Effector CD4-positive, alpha-beta T cell (primary cell): ENCODE measurements around the gene FITM1.

Experiments used
- DNase-seq: peaks from one replicate; pipeline ENCODE4 v3.0.0-alpha.2; 2020
- total RNA-seq: gene quantifications from one replicate; lab custom pipeline; 2026; lab: John Stamatoyannopoulos, UW

FITM1 gene, protein sequence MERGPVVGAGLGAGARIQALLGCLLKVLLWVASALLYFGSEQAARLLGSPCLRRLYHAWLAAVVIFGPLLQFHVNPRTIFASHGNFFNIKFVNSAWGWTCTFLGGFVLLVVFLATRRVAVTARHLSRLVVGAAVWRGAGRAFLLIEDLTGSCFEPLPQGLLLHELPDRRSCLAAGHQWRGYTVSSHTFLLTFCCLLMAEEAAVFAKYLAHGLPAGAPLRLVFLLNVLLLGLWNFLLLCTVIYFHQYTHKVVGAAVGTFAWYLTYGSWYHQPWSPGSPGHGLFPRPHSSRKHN
- 2.3 reads per million, percentile 5 among the genes with 10 or more reads in this experiment for total RNA-seq

DNA sequence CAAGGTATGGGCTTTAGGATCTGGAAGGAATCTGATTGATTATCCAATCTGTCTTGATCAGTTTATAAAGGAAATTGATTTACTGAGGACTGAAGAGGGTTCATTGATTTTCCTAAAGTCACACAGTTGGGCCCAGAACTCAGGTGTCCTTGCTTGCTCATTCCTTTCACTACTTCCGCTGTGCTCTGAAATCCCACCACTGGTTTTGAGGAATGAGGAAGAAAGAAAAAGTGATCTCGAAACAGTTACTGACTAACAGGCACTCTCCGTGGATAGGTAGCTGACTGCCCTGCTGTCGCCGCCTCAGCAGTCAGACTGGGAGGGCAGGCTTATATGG, at the start of gene FITM1:
Gene FITM1 (plus strand): TSS at position 280 of the 337 bp plus-strand sequence. CDS start 905 bp downstream, outside the sequence.
- no peak for DNase-seq

DNA sequence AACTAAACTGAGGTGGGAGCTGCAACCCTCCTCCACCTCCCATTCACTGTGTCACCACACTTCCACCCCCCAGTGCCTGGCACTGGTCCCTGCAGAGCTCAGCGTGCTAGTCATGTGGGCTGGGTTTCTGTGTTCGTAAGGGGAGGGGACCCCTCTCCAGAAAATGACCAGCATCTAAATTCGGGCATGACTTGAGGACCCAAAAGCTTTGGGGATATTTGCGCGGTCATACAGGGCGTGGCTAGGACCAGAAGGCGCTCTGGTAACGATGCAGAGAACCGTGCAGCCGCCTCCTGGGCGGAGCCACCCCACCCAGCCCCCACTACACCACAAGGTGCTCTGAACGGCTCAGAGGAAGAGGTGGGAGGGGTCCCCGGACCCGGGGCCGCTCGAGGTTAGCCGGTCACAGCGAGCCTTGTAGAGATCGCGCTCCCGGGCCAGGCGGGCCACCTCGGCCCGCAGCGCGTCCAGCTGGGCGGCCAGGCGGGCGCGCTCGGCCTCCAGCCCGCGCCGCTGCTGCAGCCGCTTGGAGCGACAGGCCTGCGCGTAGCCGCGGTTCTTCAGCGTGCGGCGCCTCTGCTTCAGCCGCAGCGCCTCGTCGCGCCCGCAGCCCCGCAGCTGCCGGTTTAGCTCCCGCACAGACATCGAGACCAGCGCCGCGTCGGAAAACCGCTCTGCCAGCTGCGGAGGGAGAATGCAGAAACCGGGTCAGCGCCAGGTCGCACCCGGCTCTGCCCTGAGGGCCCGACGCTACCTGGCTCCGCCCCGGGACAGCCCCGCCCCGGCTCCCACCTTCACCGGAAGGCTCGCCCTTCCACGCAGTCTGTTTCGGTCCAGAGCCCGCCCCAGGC, 49.3 kb upstream of the FITM1 start:
- DNase-seq, result peak; percentile 45

DNA sequence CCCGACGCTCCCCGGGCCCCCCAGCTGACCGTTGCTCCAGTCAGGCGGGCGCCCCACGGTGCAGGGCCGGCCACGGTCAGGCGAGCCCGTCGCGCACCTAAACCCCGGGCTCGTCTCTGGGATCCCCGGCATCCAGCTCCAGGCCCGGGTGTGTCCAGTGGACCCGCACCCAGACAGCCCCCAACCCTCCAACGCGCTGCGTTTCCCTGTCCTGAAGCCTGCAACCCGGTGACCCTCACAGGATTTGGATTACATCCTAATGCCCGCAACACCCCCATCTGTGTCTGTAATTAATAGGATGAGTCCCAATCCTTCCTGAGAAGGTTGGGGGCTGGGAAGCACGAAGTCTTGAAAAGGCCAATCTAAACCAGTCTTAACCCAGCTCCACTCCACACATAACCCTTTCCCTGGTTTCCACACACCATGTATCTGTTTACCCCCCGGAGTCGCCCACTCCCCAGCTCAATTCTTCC, 48.7 kb upstream of the FITM1 start:
- DNase-seq, result no peak

DNA sequence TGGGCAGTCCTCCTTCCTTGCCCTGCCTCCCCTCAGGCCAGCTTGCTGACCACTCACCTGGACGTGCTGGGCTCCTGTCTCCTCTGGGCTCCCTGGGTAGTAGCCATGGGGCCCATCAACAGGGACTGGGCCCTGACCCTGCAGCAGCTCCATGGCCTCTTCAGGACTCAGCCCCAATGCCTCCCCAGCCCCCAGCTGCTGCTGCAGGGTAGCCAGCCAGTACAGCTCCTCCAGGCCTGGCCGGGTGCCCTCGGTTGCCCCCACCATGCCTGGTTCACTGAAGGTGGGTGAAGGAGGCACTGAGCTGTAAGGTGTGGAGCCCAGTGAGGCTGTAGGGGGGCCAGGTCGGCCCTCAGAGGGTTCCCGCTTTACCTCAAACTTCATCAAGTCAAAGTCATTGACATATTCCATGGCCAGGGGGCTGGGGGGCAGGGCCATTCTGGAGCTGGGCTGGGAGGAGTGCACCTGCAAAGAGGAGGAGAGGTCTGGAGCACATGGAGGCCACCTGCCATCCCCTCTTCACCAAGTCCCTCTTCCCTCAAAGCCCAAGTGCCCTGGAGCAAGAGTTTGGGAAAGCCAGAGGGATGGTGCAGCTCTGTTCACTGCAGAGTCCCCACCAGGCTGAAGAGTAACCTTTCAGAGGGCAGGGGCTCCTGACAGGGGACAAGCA, 47.9 kb upstream of the FITM1 start:
- no peak for DNase-seq

DNA sequence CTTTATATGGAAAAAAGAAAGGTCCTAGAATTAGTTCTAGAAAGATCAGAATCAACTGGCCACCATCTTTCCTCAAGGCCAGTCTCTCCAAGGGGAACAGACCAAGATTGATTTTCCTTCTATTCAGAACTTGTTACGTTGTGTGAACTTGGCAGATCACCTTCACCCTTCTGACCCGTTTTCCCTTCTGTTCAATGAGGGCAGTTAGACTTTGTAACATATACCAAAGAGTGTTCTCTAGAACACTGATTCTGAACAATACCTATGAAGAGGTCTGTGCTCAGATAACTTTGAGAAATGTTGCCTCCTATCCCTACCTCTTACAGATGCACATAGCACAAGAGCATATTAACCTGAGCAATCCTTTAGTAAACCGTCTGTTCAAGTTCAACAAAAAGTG, 47.0 kb upstream of the FITM1 start:
- DNase-seq, result no peak

DNA sequence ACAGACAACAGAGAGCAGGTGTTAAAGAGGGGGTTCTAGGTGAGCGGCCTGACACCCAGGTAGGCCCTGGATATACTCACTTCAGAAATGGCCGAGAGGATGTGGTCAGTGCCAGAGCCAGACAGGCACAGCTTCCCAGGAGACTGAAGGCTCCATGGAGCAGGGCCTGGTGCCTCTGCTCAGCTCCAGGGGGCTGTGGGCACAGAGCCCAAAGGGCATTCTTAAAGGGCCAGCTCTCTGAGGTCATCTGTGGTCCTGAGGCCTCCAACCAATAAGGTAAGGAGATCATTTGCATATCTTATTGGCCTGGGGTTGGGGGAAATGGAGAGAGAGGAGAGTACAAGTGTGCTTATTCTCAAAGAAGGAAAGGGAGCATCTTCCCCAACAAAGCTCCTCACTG, 46.0 kb upstream of the FITM1 start:
- no peak for DNase-seq

DNA sequence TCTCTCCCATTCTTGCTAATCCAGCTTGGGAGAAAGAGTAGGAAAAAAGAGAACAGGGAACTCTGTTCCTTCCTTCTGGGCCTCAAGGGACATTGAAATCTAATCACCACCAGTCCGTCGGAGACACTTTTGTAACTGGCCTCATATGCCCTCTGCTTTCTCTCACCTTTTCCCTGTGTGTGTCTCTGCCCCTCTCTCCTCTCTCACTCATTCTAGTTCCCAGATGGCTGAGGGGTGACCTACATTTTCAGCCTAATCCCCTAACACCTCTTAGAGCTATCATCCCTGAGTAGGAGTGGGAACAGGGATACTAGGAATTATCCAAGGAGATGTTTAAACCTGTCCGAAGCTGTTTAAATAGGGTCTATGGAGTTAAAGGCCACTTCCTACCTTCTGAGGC, 45.2 kb upstream of the FITM1 start:
- DNase-seq, result no peak

DNA sequence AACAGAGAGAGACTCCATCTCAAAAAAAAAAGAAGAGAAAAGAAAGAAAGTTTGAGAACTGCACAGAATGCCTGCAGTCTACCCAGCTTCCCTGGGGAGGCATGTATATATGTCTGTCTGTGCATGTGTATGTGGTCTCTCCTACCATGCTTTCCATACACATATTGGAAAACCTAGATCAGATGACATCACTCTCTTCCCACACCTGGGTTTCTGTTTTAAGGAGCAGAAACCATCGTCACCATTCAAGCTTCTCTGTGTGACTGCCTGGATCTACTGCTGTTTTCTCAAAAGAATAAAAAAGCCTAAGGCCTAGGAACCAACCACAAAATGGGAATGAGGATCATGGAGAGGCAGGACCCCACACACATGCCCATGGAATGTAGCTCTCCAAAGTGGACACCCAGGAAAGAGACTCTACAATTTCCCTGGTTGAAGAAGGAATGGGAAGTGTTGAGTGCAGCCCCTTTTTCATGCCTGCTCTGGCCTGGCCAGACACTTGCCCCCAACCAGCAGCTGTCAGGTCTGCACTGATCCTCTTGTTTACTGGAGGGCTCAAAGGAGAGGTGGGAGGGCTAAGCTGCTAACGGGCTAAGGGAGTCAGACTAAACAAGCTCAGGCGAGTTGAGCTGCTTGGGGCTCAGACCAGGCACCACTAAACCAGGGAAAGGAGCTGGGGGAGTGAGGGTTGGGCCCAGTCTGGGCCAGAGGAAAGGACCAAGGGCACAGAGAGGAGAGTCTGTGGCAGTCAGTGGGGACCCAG, 44.1 kb upstream of the FITM1 start:
- DNase-seq, result no peak

DNA sequence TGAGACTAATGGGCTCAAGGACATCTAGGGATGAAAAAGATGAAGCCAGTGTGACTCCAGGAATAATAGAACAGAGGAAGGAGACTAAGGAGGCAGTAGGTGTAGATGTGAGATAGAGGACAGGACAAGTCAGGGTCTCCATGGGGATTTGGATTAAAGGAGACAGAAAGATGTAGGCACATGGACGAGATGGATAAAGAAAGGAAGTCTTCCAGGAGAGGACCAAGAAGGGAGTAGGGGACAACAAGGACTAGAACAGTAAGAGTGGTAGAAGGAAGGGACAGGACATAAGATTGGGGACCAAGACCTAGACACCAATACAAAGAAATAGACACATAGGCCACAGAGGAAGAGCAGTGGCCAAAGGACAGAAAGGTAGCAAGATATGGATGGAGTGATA, 43.5 kb upstream of the FITM1 start:
- DNase-seq, result no peak

DNA sequence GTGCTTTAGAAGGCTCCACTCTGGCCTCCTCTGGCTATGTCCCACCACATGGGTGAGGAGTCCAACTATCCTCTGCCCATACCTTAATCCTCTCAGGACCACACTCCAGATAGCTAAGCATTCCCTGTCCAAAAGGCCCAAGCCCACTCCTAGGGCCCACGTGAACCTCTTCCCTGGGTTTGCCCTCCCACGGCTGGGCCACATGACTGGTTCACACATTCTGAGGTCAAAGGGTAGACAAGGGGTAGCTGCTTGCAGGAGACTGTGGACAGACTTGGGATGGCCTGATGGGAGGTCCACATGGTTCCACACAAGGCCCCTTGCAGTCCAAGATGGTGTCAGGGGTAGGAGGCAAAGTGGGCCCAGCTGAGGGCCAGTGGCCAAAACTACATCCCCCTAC, 42.4 kb upstream of the FITM1 start:
- no peak for DNase-seq

DNA sequence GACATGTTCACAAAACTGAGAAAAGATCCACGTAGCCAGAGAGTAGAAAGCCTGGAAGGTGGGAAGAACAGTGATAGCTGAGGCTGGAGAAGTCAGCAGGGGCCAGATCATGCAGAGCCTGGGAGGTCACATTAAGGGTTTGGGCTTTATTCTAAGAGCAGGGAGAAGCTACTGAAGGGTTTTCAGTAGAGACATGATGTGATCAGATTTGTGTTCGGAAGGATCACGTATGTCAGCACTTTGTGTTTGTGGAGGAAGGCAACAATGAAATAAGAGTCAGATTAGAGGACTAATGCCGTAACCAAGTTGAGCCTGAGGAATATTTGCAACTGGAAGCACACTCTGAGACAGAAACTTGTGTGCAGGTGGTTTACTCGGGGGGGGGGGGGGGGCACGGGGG, 40.6 kb upstream of the FITM1 start:
- DNase-seq, result no peak

DNA sequence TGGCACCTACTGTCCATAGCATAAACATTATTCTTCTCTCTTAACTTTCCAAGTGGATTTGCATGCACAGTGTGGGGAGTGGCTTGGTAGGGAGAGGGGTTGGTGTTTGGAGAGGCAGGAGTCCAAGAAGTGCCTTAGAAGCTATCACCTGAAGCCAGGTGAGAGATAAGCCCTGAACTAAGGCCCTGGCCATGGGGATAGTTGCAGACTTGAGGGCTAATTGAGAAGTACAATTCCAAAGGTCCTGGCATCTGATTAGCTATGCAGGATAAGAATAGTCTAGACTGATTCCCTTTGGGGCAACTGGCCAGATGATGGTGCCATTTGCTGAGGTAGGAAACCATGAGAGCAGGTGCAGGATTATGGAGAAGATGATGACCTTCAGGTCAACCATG, 38.4 kb upstream of the FITM1 start:
- no peak for DNase-seq

DNA sequence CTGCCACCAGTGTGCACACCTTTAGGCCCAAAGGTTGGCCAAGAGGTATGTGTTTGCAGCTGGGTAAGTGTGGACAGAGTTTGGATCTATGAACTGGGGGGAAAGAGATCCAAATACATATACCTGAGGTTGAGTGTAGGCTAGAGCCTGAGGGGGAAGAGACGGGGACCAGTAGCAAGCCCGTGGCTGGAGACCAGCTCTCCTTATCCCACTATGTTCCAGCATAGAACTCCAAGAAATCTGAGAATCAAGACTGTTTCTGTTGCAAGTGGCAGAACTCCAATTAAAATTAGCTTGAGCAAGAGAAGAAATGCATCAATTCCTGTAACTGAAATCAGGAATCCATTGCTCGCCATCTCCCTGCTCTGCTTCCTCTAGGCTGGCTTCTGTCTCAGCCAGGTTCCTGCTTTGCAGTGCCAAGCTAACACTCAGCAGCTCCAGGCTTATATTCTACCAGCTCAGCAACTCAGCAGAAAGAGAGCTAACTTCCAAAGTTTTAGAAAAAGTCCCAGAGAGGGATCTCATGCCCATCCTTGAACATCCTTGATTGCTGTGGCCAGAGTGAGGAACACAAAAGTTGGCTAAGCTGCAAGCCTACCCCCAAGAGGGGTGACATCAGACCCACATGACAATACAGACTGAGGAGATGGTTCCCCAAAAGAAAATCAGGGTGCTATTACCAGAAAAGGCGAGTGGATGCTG, 37.8 kb upstream of the FITM1 start:
- DNase-seq, result no peak

DNA sequence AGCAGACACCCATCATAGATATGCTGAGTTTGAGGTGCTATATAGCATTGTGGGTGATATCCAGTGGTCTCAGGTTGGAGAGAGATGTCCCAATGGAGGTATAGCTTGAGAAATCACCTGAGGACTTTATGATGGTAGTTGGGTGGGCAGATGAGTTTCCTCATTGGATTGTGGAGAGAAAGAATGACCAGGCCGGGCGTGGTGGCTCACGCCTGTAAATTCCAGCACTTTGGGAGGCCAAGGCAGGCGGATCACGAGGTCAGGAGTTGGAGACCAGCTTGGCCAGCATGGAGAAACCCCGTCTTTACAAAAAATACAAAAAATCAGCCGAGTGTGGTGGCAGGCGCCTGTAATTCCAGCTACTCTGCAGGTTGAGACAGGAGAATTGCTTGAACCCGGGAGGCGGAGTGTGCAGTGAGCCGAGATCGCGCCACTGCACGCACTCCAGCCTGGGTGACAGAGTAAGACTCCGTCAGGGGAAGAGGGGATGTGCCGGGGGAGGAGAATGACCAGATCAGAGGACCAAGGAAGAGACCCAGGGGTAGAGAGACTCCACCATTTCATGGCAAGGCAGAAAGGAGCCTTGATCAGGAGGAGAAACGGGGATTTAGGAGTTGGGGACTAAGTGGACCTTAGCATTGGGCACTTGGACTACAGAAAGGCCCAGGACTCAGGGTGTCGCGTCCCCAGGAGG, 37.1 kb upstream of the FITM1 start:
- DNase-seq, result no peak

DNA sequence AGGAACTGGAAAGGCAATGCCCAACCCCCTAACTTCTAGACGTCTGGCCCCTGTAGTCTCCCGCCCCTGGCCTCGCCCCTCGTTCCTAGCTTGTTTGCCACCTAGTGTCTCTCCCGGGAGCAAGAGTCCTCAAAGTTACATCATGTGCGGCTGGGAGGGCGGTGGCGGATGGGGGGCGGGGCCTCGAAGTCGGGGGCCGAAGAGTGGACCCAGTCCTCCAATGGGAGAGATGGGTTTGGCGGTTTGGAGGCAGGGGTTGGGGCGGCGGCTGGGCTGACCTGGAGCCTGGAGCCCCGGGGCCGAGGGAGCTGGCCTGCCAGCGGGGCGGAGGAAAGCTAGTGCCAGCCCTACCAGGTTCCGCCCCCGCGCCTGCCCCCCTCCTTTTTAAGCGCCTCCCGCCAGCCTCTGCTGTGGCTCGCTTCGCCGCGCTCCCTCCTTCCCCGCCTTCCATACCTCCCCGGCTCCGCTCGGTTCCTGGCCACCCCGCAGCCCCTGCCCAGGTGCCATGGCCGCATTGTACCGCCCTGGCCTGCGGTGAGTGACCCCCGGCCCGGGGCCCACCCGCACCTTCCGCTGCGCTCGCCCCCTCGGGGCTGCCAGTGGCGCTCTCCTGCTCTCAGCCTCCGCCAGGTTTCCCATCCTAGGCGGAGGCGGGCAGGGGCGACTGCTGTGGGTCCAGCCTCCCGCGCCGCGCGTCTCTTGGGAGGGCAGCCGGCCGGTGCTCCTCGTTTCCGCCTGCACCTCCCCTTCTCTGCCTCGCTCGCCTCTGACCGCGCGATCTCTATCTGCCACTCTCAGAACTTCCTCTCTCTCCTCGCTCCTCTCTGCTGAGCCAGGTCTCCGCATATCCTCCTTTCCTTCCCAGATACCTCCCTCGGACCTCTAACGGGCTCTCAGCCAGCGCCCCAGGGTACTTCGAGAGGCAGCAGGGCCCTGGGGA, 36.3 kb upstream of the FITM1 start, which contains the start of gene PCK2:
Gene PCK2 (plus strand): TSS at position 411 of the 940 bp plus-strand sequence. CDS start 95 bp downstream, at position 506.
- peak; percentile 63 for DNase-seq

DNA sequence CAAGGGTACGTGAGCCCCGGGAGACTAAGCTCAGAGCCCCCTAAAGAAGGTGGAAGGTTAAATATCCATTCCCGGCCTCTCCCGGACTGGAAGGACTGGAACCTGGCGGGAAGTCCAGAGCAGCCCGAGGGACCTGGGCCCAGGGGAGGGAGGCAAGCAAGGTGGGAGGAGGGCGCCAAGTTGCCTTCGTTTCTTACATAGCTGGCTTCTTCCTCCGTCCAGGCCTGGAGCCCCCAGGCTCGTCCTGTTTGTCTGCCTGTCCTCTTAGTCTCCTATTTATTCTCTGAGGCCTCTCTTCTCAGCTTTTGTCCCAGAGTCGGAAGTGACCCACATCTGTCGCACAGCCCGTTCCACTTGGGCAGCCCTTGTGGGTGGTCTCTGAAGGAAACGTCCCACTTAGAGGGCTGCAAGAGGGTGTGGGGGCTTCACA, 35.6 kb upstream of the FITM1 start:
- DNase-seq, result no peak

DNA sequence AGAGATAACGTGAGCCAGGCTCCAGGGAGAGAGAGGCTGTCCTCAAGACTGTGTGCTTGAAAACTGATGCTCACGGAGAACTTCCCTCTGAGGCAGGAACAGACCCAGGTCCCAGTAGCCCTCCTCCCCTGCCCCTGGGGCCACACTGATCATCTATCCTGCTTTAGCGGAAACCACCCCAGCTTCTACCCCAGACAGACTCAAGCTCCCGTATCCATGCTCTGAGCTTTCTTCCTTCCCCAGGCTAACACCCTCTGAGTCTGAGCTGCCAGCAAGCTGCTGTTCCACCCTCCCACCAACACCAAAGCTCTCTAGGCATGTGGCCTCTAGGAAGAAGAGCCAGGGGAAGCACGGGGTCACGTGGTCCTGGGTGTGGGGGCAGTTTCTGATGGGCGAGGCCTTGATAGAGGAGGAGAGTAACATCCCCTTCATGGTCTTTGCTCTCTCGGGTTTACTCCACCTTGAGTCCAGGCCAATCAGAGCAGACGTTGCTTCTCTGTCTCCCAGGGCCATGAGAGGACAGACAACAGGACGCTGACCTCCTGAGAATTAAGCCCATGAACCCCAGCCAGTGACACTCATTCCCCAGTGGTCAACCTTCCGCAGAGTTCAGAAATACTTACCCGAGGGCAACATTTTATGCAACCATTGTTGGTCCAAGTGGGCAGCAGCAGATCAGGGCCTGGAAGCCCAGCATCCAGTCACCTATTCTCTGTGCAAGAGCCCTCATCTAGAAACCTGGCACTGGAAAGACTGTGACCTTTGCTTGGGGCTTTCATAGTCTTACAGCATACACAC, 35.0 kb upstream of the FITM1 start:
- no peak for DNase-seq

DNA sequence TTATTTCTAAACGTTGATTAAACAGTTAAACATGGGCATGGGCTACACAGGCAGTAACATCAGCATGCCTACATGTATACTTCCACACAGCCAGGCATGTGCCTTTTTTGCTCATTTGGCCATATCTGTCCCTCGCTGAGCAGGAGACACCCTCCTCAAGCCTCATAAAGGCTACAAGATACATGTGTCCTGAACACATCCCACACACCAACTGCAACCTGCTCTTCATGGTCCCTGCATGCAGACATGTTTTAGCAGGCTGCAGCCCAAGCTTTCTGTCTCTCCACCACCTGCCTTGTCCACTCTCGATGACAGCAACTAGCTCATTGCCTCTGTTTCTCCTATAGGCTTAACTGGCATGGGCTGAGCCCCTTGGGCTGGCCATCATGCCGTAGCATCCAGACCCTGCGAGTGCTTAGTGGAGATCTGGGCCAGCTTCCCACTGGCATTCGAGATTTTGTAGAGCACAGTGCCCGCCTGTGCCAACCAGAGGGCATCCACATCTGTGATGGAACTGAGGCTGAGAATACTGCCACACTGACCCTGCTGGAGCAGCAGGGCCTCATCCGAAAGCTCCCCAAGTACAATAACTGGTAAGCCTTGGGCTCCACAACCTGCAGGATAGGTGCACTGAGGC, 33.8 kb upstream of the FITM1 start:
- no peak for DNase-seq
